ENCODE results near the gene PVALB. TPM values are rescaled to one million over a fixed set of nuclear protein-coding genes. Genes with fewer than 3 reads are reported as not detected.

The PVALB gene
- total and polyA plus RNA-seq, 2 of the 4 experiments (the other 2 are of a cell fraction), result not detected

DNA sequence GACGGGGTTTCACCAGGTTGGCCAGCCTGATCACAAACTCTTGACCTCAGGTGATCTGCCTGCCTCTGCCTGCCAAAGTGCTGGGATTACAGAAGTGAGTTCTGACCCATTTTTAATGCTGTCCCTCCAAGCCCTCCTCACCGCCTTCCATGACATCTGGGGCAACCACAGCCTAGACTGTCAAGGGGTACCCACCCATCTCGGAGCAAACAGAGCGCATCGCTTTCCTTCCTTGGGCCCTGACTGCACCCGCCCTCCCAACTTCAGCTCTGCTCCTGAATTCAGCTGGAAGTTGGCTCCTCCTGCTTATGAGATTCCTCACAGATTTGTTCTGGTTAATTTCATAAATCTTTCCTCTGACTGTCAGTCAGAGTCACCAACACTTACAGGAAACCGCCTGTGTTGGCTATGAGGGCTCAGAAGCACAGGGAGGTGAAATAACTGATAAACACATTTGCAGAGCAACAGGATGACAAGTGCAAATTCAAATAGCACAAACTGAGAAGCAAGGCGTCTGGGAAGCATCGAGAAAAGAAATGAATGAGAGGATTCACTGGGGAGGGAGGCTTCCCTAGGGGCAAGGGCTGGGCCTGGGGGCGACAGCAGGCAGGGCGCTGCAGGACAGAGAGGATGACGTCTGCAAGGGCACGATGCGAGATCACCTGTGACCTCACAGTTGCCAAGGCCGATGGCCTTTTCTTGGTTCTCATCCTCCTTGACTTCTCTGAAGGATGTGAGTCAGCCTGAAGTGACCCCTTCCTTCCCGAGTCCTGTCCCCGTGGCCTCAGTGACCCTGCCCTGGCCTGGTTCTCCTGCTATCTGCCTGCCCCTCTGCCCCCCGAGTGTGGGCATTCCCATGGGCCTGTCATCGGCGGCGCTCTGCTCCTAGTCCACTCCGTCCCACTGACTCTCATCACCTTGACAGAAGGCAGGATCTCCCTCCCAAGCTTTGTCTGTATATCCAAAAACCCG lies 47.0 kb downstream of the PVALB start:
- Histone ChIP-seq H3K4ac (ENCODE audit: low read depth, low read length) (no peak overlapping the region), H3K9me3 (ENCODE audit: control insufficient read depth, insufficient read depth, low read length) (no peaks in the 10 kb centered on the region), H3K36me3 (ENCODE audit: control insufficient read depth, insufficient read depth, low read length) (peaks cover 14% of the 10 kb centered on the region), H2AFZ (replicated peaks; ENCODE audit: low read length, poor library complexity) (peak overlapping the region; percentile 27), H4K20me1 (ENCODE audit: insufficient read depth, low read length) (no peaks in the 10 kb centered on the region), H3K14ac (replicated peaks; ENCODE audit: low read depth, low read length) (no peak overlapping the region), H2BK15ac (ENCODE audit: low read depth, low read length) (no peak overlapping the region), H2BK120ac (ENCODE audit: low read depth, low read length) (no peak overlapping the region), H2AK9ac (replicated peaks; ENCODE audit: low read depth, low read length, poor library complexity) (no peak overlapping the region), H2BK5ac (ENCODE audit: low read depth, low read length, poor library complexity, severe bottlenecking) (no peak overlapping the region), H4K8ac (ENCODE audit: low read depth in 2 of 2, low read length in 2 of 2) (no peak overlapping the region), H3K4me2 (ENCODE audit: low read depth, low read length) (no peak overlapping the region), H3K9ac (ENCODE audit: low read depth, low read length) (no peak overlapping the region), H3K4me3 (ENCODE audit: insufficient read depth, low read depth, low read length) (no peak overlapping the region), H3K4me1 (ENCODE audit: control insufficient read depth, insufficient read depth, low read length) (peaks cover 5% of the 10 kb centered on the region; the same call in 1 of the 2 replicates), H3K56ac (ENCODE audit: extremely low read depth, insufficient read depth, low read length) (no peak overlapping the region), H2BK20ac (ENCODE audit: low read depth, low read length) (no peak overlapping the region), H3K23ac (ENCODE audit: low read depth, low read length) (no peak overlapping the region), H4K91ac (ENCODE audit: insufficient read depth, low read depth, low read length) (no peak overlapping the region), H3K9me1 (ENCODE audit: insufficient read depth, low read length) (no peaks in the 10 kb centered on the region; the same call in 1 of the 2 replicates), H4K5ac (ENCODE audit: low read depth, low read length) (no peak overlapping the region), H3K79me1 (ENCODE audit: low read depth in 1 of 2, low read length in 2 of 2) (peaks cover 5 to 9% of the 10 kb centered on the region in 2 experiments; a peak in 3 of 4 replicates), H3K27me3 (ENCODE audit: control insufficient read depth, insufficient read depth, low read length) (no peaks in the 10 kb centered on the region), H3K18ac (ENCODE audit: low read depth, low read length) (no peak overlapping the region), H3K27ac (ENCODE audit: insufficient read depth, low read length) (no peak overlapping the region), H2AK5ac (ENCODE audit: low read depth, low read length) (no peak overlapping the region)
- no TSS peak for BruUV-seq (replicated peaks)
- ATAC-seq (ENCODE audit: low read depth) (no peak), DNase-seq (no peak)
- POLR2A ChIA-PET (ENCODE audit: unreplicated experiment), result no interaction called here
- CTCF ChIA-PET, result interaction anchor here (0.8 to 1.2 kb wide), 2 partner anchors 12 to 13 kb away, joined by 3 to 4 read pairs; no protein-coding TSS in a partner anchor
- in situ Hi-C loops (cut with MboI; ENCODE audit: low sequenced_read_pairs), result loop anchor here (10.0 kb wide), 1 partner anchor 225 kb away; no protein-coding TSS in a partner anchor
- intact Hi-C loops (cut with micrococcal nuclease), result no loop called here
- 84% methylated on average over 16 of the region's 23 CpGs; no CpG with 5 or more reads in 1 of the 2 experiments for WGBS, 2 experiments (ENCODE audit: extremely low coverage in 2 of 2, insufficient read length in 1 of 2)
- dilution Hi-C loops (cut with HindIII; ENCODE audit: low sequenced_read_pairs, unreplicated experiment), result no loop called here
- TF ChIP-seq CEBPB (IDR thresholded peaks at IDR 0.05; ENCODE audit: low read depth, low read length) (no peak), MAZ (IDR thresholded peaks at IDR 0.05; ENCODE audit: borderline replicate concordance, low read depth, low read length) (no peak), RFX5 (IDR thresholded peaks at IDR 0.05; ENCODE audit: low read depth, low read length) (no peak), MXI1 (IDR thresholded peaks at IDR 0.05; ENCODE audit: borderline replicate concordance, low read depth, low read length) (no peak), FOS (IDR thresholded peaks at IDR 0.05; ENCODE audit: low read depth, low read length) (no peak), MAFK (IDR thresholded peaks at IDR 0.05; ENCODE audit: low read depth, low read length) (no peak), RAD21 (IDR thresholded peaks at IDR 0.05; ENCODE audit: low read length) (no peak), POLR2A (IDR thresholded peaks at IDR 0.05; ENCODE audit: low read depth, low read length) (no peak), SMC3 (IDR thresholded peaks at IDR 0.05; ENCODE audit: low read depth, low read length) (no peak), CHD1 (IDR thresholded peaks at IDR 0.05; ENCODE audit: low read depth, low read length) (no peak), BHLHE40 (IDR thresholded peaks at IDR 0.05; ENCODE audit: low read depth, low read length) (no peak), USF2 (IDR thresholded peaks at IDR 0.05; ENCODE audit: low read depth, low read length) (no peak)
- TF ChIP-seq, protein P1, sequence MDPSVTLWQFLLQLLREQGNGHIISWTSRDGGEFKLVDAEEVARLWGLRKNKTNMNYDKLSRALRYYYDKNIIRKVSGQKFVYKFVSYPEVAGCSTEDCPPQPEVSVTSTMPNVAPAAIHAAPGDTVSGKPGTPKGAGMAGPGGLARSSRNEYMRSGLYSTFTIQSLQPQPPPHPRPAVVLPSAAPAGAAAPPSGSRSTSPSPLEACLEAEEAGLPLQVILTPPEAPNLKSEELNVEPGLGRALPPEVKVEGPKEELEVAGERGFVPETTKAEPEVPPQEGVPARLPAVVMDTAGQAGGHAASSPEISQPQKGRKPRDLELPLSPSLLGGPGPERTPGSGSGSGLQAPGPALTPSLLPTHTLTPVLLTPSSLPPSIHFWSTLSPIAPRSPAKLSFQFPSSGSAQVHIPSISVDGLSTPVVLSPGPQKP (IDR thresholded peaks at IDR 0.05; ENCODE audit: borderline replicate concordance, low read depth, low read length), result no peak
- TF ChIP-seq, protein P2, sequence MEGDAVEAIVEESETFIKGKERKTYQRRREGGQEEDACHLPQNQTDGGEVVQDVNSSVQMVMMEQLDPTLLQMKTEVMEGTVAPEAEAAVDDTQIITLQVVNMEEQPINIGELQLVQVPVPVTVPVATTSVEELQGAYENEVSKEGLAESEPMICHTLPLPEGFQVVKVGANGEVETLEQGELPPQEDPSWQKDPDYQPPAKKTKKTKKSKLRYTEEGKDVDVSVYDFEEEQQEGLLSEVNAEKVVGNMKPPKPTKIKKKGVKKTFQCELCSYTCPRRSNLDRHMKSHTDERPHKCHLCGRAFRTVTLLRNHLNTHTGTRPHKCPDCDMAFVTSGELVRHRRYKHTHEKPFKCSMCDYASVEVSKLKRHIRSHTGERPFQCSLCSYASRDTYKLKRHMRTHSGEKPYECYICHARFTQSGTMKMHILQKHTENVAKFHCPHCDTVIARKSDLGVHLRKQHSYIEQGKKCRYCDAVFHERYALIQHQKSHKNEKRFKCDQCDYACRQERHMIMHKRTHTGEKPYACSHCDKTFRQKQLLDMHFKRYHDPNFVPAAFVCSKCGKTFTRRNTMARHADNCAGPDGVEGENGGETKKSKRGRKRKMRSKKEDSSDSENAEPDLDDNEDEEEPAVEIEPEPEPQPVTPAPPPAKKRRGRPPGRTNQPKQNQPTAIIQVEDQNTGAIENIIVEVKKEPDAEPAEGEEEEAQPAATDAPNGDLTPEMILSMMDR (conservative IDR thresholded peaks at IDR 0.05; ENCODE audit: low read depth, low read length), result no peak
